ENCODE measurements around the gene F10. TPM values are rescaled to one million over a fixed set of nuclear protein-coding genes. Genes with fewer than 3 reads are reported as not detected.

Gene F10
- total RNA-seq, 1 donor from 2014 or later, result 3.5 TPM

- H3K27ac ChIP-seq (replicated peaks), result no peak overlapping the region
- H3K4me1 ChIP-seq, result no peaks in the 10 kb centered on the region
- peak; percentile 6 for DNase-seq
- intact Hi-C loops (cut with micrococcal nuclease), result no loop called here
- H3K9me3 ChIP-seq (replicated peaks), result no peaks in the 10 kb centered on the region
- no peak overlapping the region for H3K4me3 ChIP-seq
- H3K27me3 ChIP-seq (ENCODE audit: low read depth), result no peaks in the 10 kb centered on the region
- no peak for TF ChIP-seq CTCF (IDR thresholded peaks at IDR 0.05; ENCODE audit: borderline replicate concordance)
- H3K36me3 ChIP-seq, result peaks cover 25% of the 10 kb centered on the region
Measured at GRCh38 chr13:113095146-113096051, 27.2 kb upstream of the F10 start.

GRCh38 chr13:113096052-113096744 lies 26.4 kb upstream of the F10 start:
- H3K4me1 ChIP-seq, result no peaks in the 10 kb centered on the region

GRCh38 chr13:113096745-113097305 lies 25.8 kb upstream of the F10 start:
- Histone ChIP-seq H3K4me1 (no peaks in the 10 kb centered on the region), H3K36me3 (peaks cover 12% of the 10 kb centered on the region), H3K4me3 (no peak overlapping the region), H3K9me3 (replicated peaks) (no peaks in the 10 kb centered on the region), H3K27ac (replicated peaks) (no peak overlapping the region), H3K27me3 (ENCODE audit: low read depth) (no peaks in the 10 kb centered on the region)
- intact Hi-C loops (cut with micrococcal nuclease), result no loop called here
- no peak for DNase-seq
- TF ChIP-seq CTCF (IDR thresholded peaks at IDR 0.05; ENCODE audit: borderline replicate concordance), result no peak

More at GRCh38 chr13:113096052-113096744, 26.4 kb upstream of the F10 start:
- intact Hi-C loops (cut with micrococcal nuclease), result no loop called here
- peaks cover 17% of the 10 kb centered on the region for H3K36me3 ChIP-seq
- no peak overlapping the region for H3K4me3 ChIP-seq
- no peaks in the 10 kb centered on the region for H3K27me3 ChIP-seq (ENCODE audit: low read depth)
- H3K9me3 ChIP-seq (replicated peaks), result no peaks in the 10 kb centered on the region
- no peak overlapping the region for H3K27ac ChIP-seq (replicated peaks)
- no peak for TF ChIP-seq CTCF (IDR thresholded peaks at IDR 0.05; ENCODE audit: borderline replicate concordance)
- DNase-seq, result no peak

GRCh38 chr13:113097651-113098050 lies 24.9 kb upstream of the F10 start:
- Histone ChIP-seq H3K27me3 (ENCODE audit: low read depth) (no peaks in the 10 kb centered on the region), H3K36me3 (peaks cover 12% of the 10 kb centered on the region)
- intact Hi-C loops (cut with micrococcal nuclease), result no loop called here

More at GRCh38 chr13:113097651-113098050, 24.9 kb upstream of the F10 start:
- Histone ChIP-seq H3K4me1 (no peaks in the 10 kb centered on the region), H3K27ac (replicated peaks) (no peak overlapping the region), H3K9me3 (replicated peaks) (no peaks in the 10 kb centered on the region), H3K4me3 (no peak overlapping the region)
- no peak for DNase-seq
- TF ChIP-seq CTCF (IDR thresholded peaks at IDR 0.05; ENCODE audit: borderline replicate concordance), result no peak
